Fibroblast of villous mesenchyme (primary cell): ENCODE measurements around the gene HSPA8. TPM values are rescaled to one million over a fixed set of nuclear protein-coding genes. Genes with fewer than 3 reads are reported as not detected.
A peak's percentile ranks its signal among the peaks of the same experiment; 100 is the strongest.

Experiments
- DNase-seq: peaks from one replicate; pipeline ENCODE4 v3.0.0-alpha.2; 2010; ENCODE audit warnings: low read depth
- H3K4me3 ChIP-seq: 2 replicates; pipeline ENCODE4 v1.5.1; 2011; ENCODE audit warnings: low read depth, mild to moderate bottlenecking, low read length
- total RNA-seq: library from RNA; depleted of rRNA; stranded (reverse); fragments of >200 nt; gene quantifications from 2 replicates; pipeline ENCODE4 v1.2.3, GENCODE V29; 2012
- TF ChIP-seq, protein P1 (sequence below): IDR thresholded peaks from 2 replicates; pipeline ENCODE4 v1.5.1; 2012; ENCODE audit warnings: low read depth, mild to moderate bottlenecking, low read length; ENCODE audit not compliant: insufficient read depth

The HSPA8 gene
- total RNA-seq = 1,631 and 2,555 TPM in 2 replicates

DNA sequence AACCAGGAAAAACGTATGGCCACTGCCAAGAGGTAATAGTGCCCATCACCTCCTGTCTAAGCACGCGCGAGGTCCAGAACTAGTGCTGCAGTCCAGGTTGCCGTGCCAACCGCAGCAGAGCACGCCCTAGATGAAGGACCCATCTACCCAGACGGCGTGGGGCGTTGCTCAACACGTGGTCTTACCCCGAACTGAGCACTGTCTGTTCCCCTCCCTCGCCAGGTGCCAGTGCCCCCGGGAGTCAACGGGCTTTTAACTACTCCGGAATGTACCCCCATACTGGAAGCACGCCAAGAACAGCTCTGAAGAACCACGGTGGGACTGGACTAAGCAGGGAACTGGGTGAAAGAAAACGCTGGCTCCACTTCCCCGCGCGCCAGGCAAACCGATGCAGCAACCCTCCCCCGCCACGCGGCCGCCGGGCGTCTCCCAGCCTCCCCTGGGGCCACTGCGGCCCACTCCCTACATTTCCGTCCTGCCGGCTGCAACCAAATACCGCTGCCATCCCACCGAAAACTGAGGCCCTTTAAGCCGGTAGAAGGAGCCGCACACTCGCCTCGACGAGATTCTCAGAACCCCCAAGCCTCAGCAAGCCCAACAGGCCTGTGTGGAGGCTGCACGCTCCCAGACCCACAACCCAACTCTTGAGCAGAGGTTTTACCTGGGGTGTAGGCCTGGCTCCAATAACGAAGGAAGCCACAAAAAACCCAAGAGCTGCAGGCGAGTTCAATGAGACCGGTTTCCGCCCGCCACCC is at the start of gene HSPA8:
TSS of gene HSPA8 (minus strand) at position 734 of the 755 bp plus-strand sequence. CDS start 812 bp downstream, outside the sequence.
- peak within 1 kb of the TSS; percentile 100 for H3K4me3 ChIP-seq
- TF ChIP-seq, protein P1, sequence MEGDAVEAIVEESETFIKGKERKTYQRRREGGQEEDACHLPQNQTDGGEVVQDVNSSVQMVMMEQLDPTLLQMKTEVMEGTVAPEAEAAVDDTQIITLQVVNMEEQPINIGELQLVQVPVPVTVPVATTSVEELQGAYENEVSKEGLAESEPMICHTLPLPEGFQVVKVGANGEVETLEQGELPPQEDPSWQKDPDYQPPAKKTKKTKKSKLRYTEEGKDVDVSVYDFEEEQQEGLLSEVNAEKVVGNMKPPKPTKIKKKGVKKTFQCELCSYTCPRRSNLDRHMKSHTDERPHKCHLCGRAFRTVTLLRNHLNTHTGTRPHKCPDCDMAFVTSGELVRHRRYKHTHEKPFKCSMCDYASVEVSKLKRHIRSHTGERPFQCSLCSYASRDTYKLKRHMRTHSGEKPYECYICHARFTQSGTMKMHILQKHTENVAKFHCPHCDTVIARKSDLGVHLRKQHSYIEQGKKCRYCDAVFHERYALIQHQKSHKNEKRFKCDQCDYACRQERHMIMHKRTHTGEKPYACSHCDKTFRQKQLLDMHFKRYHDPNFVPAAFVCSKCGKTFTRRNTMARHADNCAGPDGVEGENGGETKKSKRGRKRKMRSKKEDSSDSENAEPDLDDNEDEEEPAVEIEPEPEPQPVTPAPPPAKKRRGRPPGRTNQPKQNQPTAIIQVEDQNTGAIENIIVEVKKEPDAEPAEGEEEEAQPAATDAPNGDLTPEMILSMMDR = no peak
- peak; percentile 74 for DNase-seq

DNA sequence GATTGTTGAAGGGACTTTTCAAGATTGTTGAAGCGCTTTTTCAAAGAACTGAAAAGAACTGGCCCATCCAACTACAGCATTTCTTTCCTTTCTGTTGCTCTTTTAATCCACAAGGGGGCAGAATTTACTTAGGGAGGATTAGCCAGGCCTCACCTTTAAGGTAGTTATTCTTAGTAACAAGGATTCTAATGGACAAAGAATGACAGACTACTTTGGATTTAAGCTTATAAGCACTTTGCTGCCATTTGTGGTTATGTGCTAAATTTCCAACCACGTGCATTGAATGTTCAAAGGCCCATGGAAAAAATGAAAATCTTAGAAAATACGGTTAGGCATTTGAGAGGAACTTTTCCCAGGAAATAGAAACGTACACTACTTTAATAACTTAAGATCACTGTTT is 49.5 kb upstream of the HSPA8 start:
- DNase-seq = peak; percentile 63
- TF ChIP-seq, protein P1 = peak; percentile 78
- H3K4me3 ChIP-seq = no peak overlapping the region

DNA sequence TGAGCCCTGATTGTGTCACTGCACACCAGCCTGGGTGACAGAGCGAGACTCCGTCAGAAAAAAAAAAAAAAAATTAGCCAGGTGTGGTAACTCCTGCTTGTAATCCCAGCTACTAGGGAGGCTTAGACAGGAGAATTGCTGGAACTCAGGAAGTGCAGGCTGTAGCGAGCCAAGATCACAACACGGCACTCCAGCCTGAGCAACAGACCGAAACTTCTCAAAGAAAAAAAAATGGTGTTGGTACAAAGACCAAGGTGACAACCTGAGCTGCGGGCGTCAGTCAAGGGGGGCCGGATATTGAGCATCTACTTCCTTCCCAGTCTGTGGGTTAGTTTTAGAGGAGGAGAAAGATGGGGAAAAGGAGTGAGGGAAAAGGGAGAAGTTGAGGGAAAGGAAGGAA is 48.5 kb upstream of the HSPA8 start:
- DNase-seq = no peak
- TF ChIP-seq, protein P1 = no peak
- H3K4me3 ChIP-seq = no peak overlapping the region

DNA sequence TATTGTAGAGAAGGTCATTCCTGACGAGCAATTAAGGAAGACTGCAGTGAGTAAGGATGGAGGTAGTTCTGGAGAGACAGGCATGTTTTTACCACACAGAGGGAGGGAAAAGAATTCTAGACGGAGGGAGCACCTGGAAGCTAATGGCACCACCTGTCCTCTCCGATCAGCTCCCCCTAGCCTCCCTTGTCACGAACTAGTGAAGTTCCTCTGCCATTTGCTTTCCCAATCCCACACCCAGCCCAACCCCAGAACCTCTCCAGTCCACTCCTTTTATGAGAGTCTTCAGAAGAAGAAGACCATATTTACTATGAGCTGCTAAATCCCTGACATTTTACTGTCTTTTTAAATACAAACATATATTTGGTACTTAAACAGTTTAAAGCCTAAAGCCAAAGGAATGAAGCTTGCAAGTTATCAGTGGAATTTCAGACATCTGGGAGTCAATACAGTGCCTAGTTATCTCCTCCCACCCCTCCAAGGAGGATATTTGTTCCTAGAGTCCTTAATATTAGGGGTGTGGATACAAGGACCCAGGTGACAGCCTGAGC is 46.1 kb upstream of the HSPA8 start:
- TF ChIP-seq, protein P1 = no peak
- no peak overlapping the region for H3K4me3 ChIP-seq
- DNase-seq = peak; percentile 77

DNA sequence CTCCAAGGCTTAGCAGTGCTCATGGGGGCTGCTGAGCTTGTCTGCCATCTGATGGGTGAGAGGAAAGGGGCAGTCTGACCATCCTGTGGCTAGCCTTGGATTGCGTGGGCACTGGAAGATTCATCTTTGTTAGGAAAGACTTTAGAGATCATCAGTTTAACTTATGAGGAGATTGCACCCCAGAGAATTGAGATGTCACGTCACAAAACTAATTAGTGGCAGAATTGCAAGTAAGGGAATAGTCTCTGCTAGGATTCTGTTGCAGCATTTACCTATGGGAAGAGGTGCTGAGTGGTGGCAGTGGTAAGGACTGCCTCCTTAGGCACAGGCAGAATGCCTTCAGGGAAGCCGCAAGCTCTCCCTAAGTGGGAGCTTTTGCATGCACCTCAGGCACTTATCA is 42.8 kb upstream of the HSPA8 start:
- H3K4me3 ChIP-seq = no peak overlapping the region
- peak; percentile 47 for DNase-seq
- TF ChIP-seq, protein P1 = no peak

DNA sequence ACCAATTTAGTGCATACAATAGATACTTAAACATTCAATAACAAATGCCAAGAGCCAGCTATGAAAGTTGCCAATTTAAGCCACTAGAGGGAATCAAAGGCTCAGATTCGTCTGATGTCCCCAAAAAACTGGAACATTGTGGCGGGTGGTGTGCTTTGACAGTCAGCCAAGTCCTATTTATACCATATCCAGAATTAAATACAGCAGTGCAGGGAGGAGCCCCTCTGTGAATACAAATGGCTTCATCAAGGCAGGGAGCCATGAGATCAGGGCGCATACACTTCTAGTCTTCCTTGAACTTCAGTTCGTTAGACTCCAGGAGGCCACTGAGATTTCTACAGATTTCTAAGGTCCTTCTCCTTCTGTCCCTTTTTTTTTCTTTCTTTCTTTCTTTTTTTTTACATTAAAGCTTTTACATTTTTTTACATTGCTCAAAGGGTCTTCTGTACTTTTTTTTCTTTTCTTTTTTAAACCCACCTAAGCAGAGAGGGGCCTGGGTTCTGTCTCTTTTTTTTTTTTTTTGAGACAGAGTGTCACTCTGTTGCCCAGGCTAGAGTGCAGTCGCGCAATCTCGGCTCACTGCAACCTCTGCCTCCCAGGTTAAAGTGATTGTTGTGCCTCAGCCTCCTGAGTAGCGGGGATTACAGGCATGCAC is 41.5 kb upstream of the HSPA8 start:
- no peak overlapping the region for H3K4me3 ChIP-seq
- TF ChIP-seq, protein P1 = peak; percentile 61

More for the DNA sequence above, 41.5 kb upstream of the HSPA8 start:
- peak; percentile 78 for DNase-seq
